PC-3 (cell line): ENCODE data around the gene IQGAP3. TPM values are rescaled to one million over a fixed set of nuclear protein-coding genes. Genes with fewer than 3 reads are reported as not detected.

Experiments
- ATAC-seq: fragments of 200-7000 bp; cut with Tn5 transposase; 2 replicates; pipeline ENCODE4 v1.9.1; 2020; ENCODE audit warnings: mild to moderate bottlenecking, moderate library complexity
- BruUV-seq: library from RNA; stranded (reverse); fragments of 400-500 nt; replicated peaks from 2 replicates; lab custom pipeline; 2021; lab: Mats Ljungman, UMichigan
- CTCF ChIA-PET: fragments of 300-600 bp; sonication (Branson Sonifier 250); formaldehyde crosslinking; loops from one replicate; lab custom pipeline; 2022; ENCODE audit warnings: antibody characterized with exemption; lab: Charles Lee
- POLR2A ChIA-PET: fragments of 300-600 bp; sonication (Branson Sonifier 250); formaldehyde crosslinking; loops from one replicate; lab custom pipeline; 2022; ENCODE audit warnings: antibody characterized with exemption; ENCODE audit not compliant: unreplicated experiment; lab: Charles Lee
- DNase-seq: peaks from one replicate; pipeline ENCODE4 v3.0.0-alpha.2; 2015
- H2AFZ ChIP-seq: fragments of 300-600 bp; sonication (generic); 2 replicates; pipeline ENCODE4 v1.6.0; 2016; ENCODE audit warnings: antibody characterized with exemption, low read length
- H3F3A ChIP-seq: fragments of 300-600 bp; sonication (generic); one replicate; pipeline ENCODE4 v1.6.0; 2017; ENCODE audit warnings: antibody characterized with exemption, low read length, control low read depth, mild to moderate bottlenecking; ENCODE audit not compliant: unreplicated experiment
- H3K27ac ChIP-seq: fragments of 300-600 bp; sonication (generic); 2 replicates; pipeline ENCODE4 v1.5.1; 2016; ENCODE audit warnings: mild to moderate bottlenecking, low read length
- H3K27me3 ChIP-seq: fragments of 300-600 bp; sonication (generic); 2 replicates; pipeline ENCODE4 v1.6.1; 2016; ENCODE audit warnings: low read length, mixed read lengths
- H3K36me3 ChIP-seq: fragments of 300-600 bp; sonication (generic); 2 replicates; pipeline ENCODE4 v1.6.1; 2016; ENCODE audit warnings: low read depth, mixed run types, low read length, mixed read lengths
- H3K4me1 ChIP-seq: fragments of 300-600 bp; sonication (generic); 2 replicates; pipeline ENCODE4 v1.5.1; 2016; ENCODE audit warnings: low read length; ENCODE audit not compliant: insufficient read depth
- H3K4me2 ChIP-seq: fragments of 300-600 bp; sonication (generic); 2 replicates; pipeline ENCODE4 v1.6.0; 2016; ENCODE audit warnings: low read length
- H3K4me3 ChIP-seq: fragments of 300-600 bp; sonication (generic); 2 replicates; pipeline ENCODE4 v1.5.1; 2016; ENCODE audit warnings: mild to moderate bottlenecking, low read length, mixed read lengths
- H3K79me2 ChIP-seq: fragments of 300-600 bp; sonication (generic); 2 replicates; pipeline ENCODE4 v1.6.1; 2017; ENCODE audit warnings: low read length, mixed read lengths
- H3K9ac ChIP-seq: fragments of 300-600 bp; sonication (generic); 2 replicates; pipeline ENCODE4 v1.6.0; 2016; ENCODE audit warnings: mild to moderate bottlenecking, low read length
- H3K9me2 ChIP-seq: fragments of 300-600 bp; sonication (generic); replicated peaks from 2 replicates; pipeline ENCODE4 v1.6.1; 2016; ENCODE audit warnings: mixed run types, low read length, mixed read lengths
- H3K9me3 ChIP-seq: fragments of 300-600 bp; sonication (generic); 2 replicates; pipeline ENCODE4 v1.6.1; 2016; ENCODE audit warnings: low read length, mixed read lengths
- H4K20me1 ChIP-seq: fragments of 300-600 bp; sonication (generic); 2 replicates; pipeline ENCODE4 v1.6.1; 2016; ENCODE audit warnings: low read length, mixed read lengths
- CTCF ChIP-seq: fragments of 300-600 bp; sonication (generic); conservative IDR thresholded peaks from 2 replicates; pipeline ENCODE4 v1.5.1; 2017; ENCODE audit warnings: antibody characterized with exemption, low read depth, mild to moderate bottlenecking, low read length
- EZH2 ChIP-seq: fragments of 300-600 bp; sonication (generic); IDR thresholded peaks from one replicate; pipeline ENCODE4 v1.6.1; 2017; ENCODE audit warnings: antibody characterized with exemption, mild to moderate bottlenecking, low read length; ENCODE audit not compliant: unreplicated experiment
- EZH2phosphoT487 ChIP-seq: fragments of 300-600 bp; sonication (generic); IDR thresholded peaks from 2 replicates; pipeline ENCODE4 v1.6.1; 2018; ENCODE audit warnings: mild to moderate bottlenecking, antibody characterized with exemption, low read length, borderline replicate concordance
- intact Hi-C: fragments of 100-400 bp; cut with micrococcal nuclease; formaldehyde crosslinking; loops from 2 replicates; pipeline ENCODE4 v1.9.0; 2023
- total RNA-seq: library from RNA; depleted of rRNA; stranded (reverse); fragments of >200 nt; gene quantifications from 2 replicates; pipeline ENCODE4 v1.2.3, GENCODE V29; 2014

IQGAP3 gene
- total RNA-seq, 1 experiment from 2014 or later: 54.3 TPM

GRCh38 chr1:156547982-156548381, 24.4 kb downstream of the IQGAP3 start:
- POLR2A ChIA-PET: no interaction called here
- no peak for TF ChIP-seq EZH2phosphoT487
- no peak for TF ChIP-seq CTCF
- TF ChIP-seq EZH2: no peak
- intact Hi-C loops: no loop called here
- H3K9me3 ChIP-seq: no peaks in the 10 kb centered on the region
- no peaks in the 10 kb centered on the region for H3K79me2 ChIP-seq
- H4K20me1 ChIP-seq: no peaks in the 10 kb centered on the region
- no peak overlapping the region for H3K4me2 ChIP-seq
- CTCF ChIA-PET: no interaction called here
- H3K4me1 ChIP-seq: peaks cover 20% of the 10 kb centered on the region
- no peak overlapping the region for H2AFZ ChIP-seq
- H3K36me3 ChIP-seq: peaks cover 75% of the 10 kb centered on the region
- H3K27ac ChIP-seq: no peak overlapping the region
- H3K9ac ChIP-seq: no peak overlapping the region
- no peak overlapping the region for H3K4me3 ChIP-seq
- H3F3A ChIP-seq: no peaks in the 10 kb centered on the region
- BruUV-seq: no TSS peak
- ATAC-seq: no peak
- H3K9me2 ChIP-seq: no peaks in the 10 kb centered on the region
- DNase-seq: no peak
- H3K27me3 ChIP-seq: no peaks in the 10 kb centered on the region

- Histone ChIP-seq H3K4me2 (no peak overlapping the region), H3K36me3 (peaks cover 76% of the 10 kb centered on the region), H3K9me3 (no peaks in the 10 kb centered on the region), H3K4me1 (peaks cover 15% of the 10 kb centered on the region), H3K27ac (no peak overlapping the region), H3K27me3 (no peaks in the 10 kb centered on the region), H3K79me2 (no peaks in the 10 kb centered on the region), H3K4me3 (no peak overlapping the region), H3K9ac (no peak overlapping the region), H3K9me2 (no peaks in the 10 kb centered on the region), H4K20me1 (no peaks in the 10 kb centered on the region), H3F3A (no peaks in the 10 kb centered on the region), H2AFZ (no peak overlapping the region)
- no peak for ATAC-seq
- intact Hi-C loops: no loop called here
- BruUV-seq: no TSS peak
- no peak for DNase-seq
- ChIA-PET POLR2A (no interaction called here), CTCF (no interaction called here)
- TF ChIP-seq CTCF (no peak), EZH2phosphoT487 (no peak), EZH2 (no peak)
Observed at GRCh38 chr1:156547434-156547833, 24.9 kb downstream of the IQGAP3 start.

DNA sequence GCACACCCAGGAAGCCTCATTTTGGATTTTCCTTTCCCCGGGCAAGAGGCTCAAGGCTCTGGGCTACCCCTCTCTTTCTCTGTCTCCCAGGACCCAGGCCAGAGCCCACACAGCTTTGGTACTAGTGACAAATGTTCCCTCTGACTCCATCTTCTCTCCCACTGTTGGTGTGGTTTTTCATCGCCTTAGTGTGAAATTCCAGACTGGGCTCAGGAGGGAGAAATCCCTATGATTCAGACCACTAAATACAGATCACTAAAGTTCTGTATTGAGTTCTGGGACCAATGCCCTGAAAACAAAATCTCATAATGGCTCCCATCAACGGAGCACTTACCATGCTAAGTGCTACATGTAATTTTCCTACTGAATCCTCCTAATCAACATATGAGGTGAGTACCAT, 26.1 kb downstream of the IQGAP3 start:
- H3K9ac ChIP-seq: no peak overlapping the region
- ChIA-PET POLR2A (no interaction called here), CTCF (no interaction called here)
- H3K79me2 ChIP-seq: no peaks in the 10 kb centered on the region
- DNase-seq (no peak), ATAC-seq (no peak)
- intact Hi-C loops: no loop called here
- BruUV-seq: no TSS peak
- no peaks in the 10 kb centered on the region for H3K27me3 ChIP-seq
- H3K9me2 ChIP-seq: no peaks in the 10 kb centered on the region
- H3F3A ChIP-seq: no peaks in the 10 kb centered on the region
- no peak overlapping the region for H2AFZ ChIP-seq
- H3K9me3 ChIP-seq: no peaks in the 10 kb centered on the region
- no peak overlapping the region for H3K4me2 ChIP-seq
- no peak overlapping the region for H3K27ac ChIP-seq
- TF ChIP-seq CTCF: no peak
- TF ChIP-seq EZH2phosphoT487: no peak
- TF ChIP-seq EZH2: no peak
- no peaks in the 10 kb centered on the region for H4K20me1 ChIP-seq
- H3K4me1 ChIP-seq: 0 out of 2 replicates have a peak, but pooled peaks cover 4% of the 10 kb centered on the region
- H3K36me3 ChIP-seq: peaks cover 78% of the 10 kb centered on the region
- H3K4me3 ChIP-seq: no peak overlapping the region
